NT2/D1 (cell line): Measurements from ENCODE around the gene WWTR1.

Experiments used
- YY1 ChIP-seq: IDR thresholded peaks from 2 replicates; pipeline ENCODE4 v1.6.1; 2011; ENCODE audit not compliant: insufficient read length, insufficient read depth
- ZNF274 ChIP-seq: IDR thresholded peaks from 2 replicates; pipeline ENCODE4 v1.6.1; 2011; ENCODE audit warnings: mild to moderate bottlenecking, low read depth, low read length

- TF ChIP-seq ZNF274 = no peak
- TF ChIP-seq YY1 = no peak
Observed at GRCh38 chr3:149476225-149476624, 181.6 kb downstream of the WWTR1 start.
